Neuronal stem cell (in vitro differentiated cells): ENCODE results near the gene SYCE3.
"Not testable (repeated sequence)": the region's sequence is repeated elsewhere in the genome, so short reads cannot be mapped to it uniquely, and the experiment has no call there.

ENCODE experiments used
- DNase-seq: peaks from one replicate; pipeline ENCODE4 v3.0.0-alpha.2; 2013; ENCODE audit warnings: low spot score
- H2AFZ ChIP-seq: one replicate; pipeline ENCODE4 v1.6.1; 2013; ENCODE audit warnings: mild to moderate bottlenecking, low read length, inconsistent platforms
- H2AK5ac ChIP-seq: 2 replicates; pipeline ENCODE4 v1.6.1; 2013; ENCODE audit warnings: low read depth, mild to moderate bottlenecking, inconsistent platforms, low read length, moderate library complexity, mixed read lengths
- H2BK120ac ChIP-seq: 2 replicates; pipeline ENCODE4 v1.6.1; 2013; ENCODE audit warnings: low read depth, mild to moderate bottlenecking, inconsistent platforms, low read length, moderate library complexity, mixed read lengths
- H2BK12ac ChIP-seq: one replicate; pipeline ENCODE4 v1.6.1; 2013; ENCODE audit warnings: low read length, inconsistent platforms
- H2BK15ac ChIP-seq: 2 replicates; pipeline ENCODE4 v1.6.1; 2013; ENCODE audit warnings: mild to moderate bottlenecking, low read length, inconsistent platforms, mixed read lengths
- H2BK5ac ChIP-seq: one replicate; pipeline ENCODE4 v1.6.1; 2013; ENCODE audit warnings: inconsistent platforms, mild to moderate bottlenecking, low read length, moderate library complexity
- H3K14ac ChIP-seq: one replicate; pipeline ENCODE4 v1.6.1; 2013; ENCODE audit warnings: low read length, inconsistent platforms
- H3K18ac ChIP-seq: 2 replicates; pipeline ENCODE4 v1.6.1; 2013; ENCODE audit warnings: low read length, inconsistent platforms
- H3K23ac ChIP-seq: 2 replicates; pipeline ENCODE4 v1.6.1; 2013; ENCODE audit warnings: low read depth, mild to moderate bottlenecking, mixed read lengths, low read length, inconsistent platforms; ENCODE audit not compliant: poor library complexity
- H3K27ac ChIP-seq: replicated peaks from 3 replicates; pipeline ENCODE4 v1.5.1; 2013; ENCODE audit warnings: low read length, inconsistent platforms
- H3K27me3 ChIP-seq, 3 experiments: 2 replicates each; pipeline ENCODE4 v1.6.1; 2013; ENCODE audit warnings: low read length in 3 of 3, mild to moderate bottlenecking in 2 of 3, inconsistent platforms in 1 of 3, low read depth in 1 of 3, mixed read lengths in 1 of 3, moderate library complexity in 1 of 3; ENCODE audit not compliant: control insufficient read depth in 3 of 3, insufficient read depth in 3 of 3
- H3K36me3 ChIP-seq, 2 donors: replicated peaks in 1 of 2; 2 replicates each; pipeline ENCODE4 v1.6.1; 2013; ENCODE audit warnings: low read length in 2 of 2; ENCODE audit not compliant: control insufficient read depth in 2 of 2, insufficient read depth in 2 of 2
- H3K4ac ChIP-seq: 2 replicates; pipeline ENCODE4 v1.6.1; 2013; ENCODE audit warnings: inconsistent platforms, mild to moderate bottlenecking, low read length, moderate library complexity
- H3K4me1 ChIP-seq, 2 donors: 1 replicate in 1 of 2; 2 replicates in 1 of 2; pipeline ENCODE4 v1.6.1; 2013; ENCODE audit warnings: low read length in 2 of 2, low read depth in 1 of 2; ENCODE audit not compliant: control insufficient read depth in 2 of 2, insufficient read depth in 1 of 2
- H3K4me2 ChIP-seq: one replicate; pipeline ENCODE4 v1.6.1; 2013; ENCODE audit warnings: mild to moderate bottlenecking, low read length, inconsistent platforms; ENCODE audit not compliant: insufficient read depth, poor library complexity, severe bottlenecking
- H3K4me3 ChIP-seq, 2 donors: 2 replicates each; pipeline ENCODE4 v1.5.1; 2013; ENCODE audit warnings: low read length in 2 of 2, mild to moderate bottlenecking in 2 of 2, inconsistent platforms in 1 of 2, moderate library complexity in 1 of 2
- H3K79me1 ChIP-seq: one replicate; pipeline ENCODE4 v1.6.1; 2013; ENCODE audit warnings: low read depth, mild to moderate bottlenecking, inconsistent platforms, low read length, moderate library complexity
- H3K9ac ChIP-seq: one replicate; pipeline ENCODE4 v1.6.1; 2013; ENCODE audit warnings: mild to moderate bottlenecking, low read depth, low read length, inconsistent platforms; ENCODE audit not compliant: poor library complexity
- H3K9me3 ChIP-seq, 2 donors: replicated peaks in 1 of 2; 2 replicates each; pipeline versions ENCODE3 to v1.6.1; 2013; ENCODE audit warnings: low read length in 2 of 2, mild to moderate bottlenecking in 2 of 2, inconsistent platforms in 1 of 2, low read depth in 1 of 2, mixed read lengths in 1 of 2, moderate library complexity in 1 of 2; ENCODE audit not compliant: control insufficient read depth in 2 of 2, insufficient read depth in 1 of 2
- H4K8ac ChIP-seq: one replicate; pipeline ENCODE4 v1.6.1; 2013; ENCODE audit warnings: low read depth, mild to moderate bottlenecking, inconsistent platforms, low read length, moderate library complexity
- H4K91ac ChIP-seq: one replicate; pipeline ENCODE4 v1.6.1; 2013; ENCODE audit warnings: low read length, low read depth, mild to moderate bottlenecking, inconsistent platforms; ENCODE audit not compliant: poor library complexity
- WGBS, 2 donors: extraction: QIAGEN DNeasy Blood & Tissue Kit; methylation state at CpG; one replicate each; pipeline ENCODE4 v1.1.7; 2013; ENCODE audit warnings: missing lambda C conversion rate in 2 of 2, mixed read lengths in 1 of 2; ENCODE audit not compliant: insufficient read length in 2 of 2, insufficient replicate concordance in 1 of 2; ENCODE audit errors: extremely low coverage in 2 of 2; 5-methylcytosine and 5-hydroxymethylcytosine counted together

Gene SYCE3

GRCh38 chr22:50608058-50608840 is 45.5 kb upstream of the SYCE3 start:
- not testable (repeated sequence) for H4K8ac ChIP-seq, H2AFZ ChIP-seq, H3K4me2 ChIP-seq, H2BK5ac ChIP-seq, H3K14ac ChIP-seq, H2BK120ac ChIP-seq, H3K4me1 ChIP-seq, H2BK12ac ChIP-seq, H2AK5ac ChIP-seq, H3K27ac ChIP-seq, H3K79me1 ChIP-seq, H3K18ac ChIP-seq, H3K27me3 ChIP-seq, H3K4me3 ChIP-seq, DNase-seq, H4K91ac ChIP-seq, H3K4ac ChIP-seq, H3K9me3 ChIP-seq
- Histone ChIP-seq H2BK15ac (peak overlapping the region; percentile 67), H3K9ac (peak overlapping the region; percentile 21), H3K23ac (peak overlapping the region; percentile 34), H3K36me3 (peaks cover 0 to 34% of the 10 kb centered on the region in 2 donors)
- WGBS, 2 donors, result no CpG with 5 or more reads among the region's 39 CpGs

DNA sequence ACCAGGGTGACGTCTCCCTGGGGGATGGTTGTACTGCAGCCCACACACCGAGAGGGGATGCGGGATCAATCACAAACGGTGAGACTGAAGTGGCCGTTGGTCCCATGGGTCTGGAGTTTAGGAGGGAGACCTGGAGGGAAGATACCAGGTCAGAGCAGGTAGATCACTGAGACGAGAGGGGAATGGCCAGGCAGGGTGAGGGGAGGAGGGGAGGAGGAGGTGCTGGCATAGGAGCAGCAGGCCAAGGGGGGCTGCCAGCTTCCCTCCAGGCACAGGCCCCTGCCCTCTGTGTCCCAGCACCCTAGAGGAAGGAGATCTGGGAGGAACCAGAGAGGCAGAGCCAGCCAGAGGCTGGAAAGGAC is 44.9 kb upstream of the SYCE3 start:
- no peak overlapping the region for H3K4me2 ChIP-seq
- H3K23ac ChIP-seq, result peak overlapping the region; percentile 55
- H3K36me3 ChIP-seq, result peaks cover 0 to 34% of the 10 kb centered on the region in 2 donors
- no peak for DNase-seq
- H3K27ac ChIP-seq, result no peak overlapping the region
- peak overlapping the region; percentile 28 for H2AK5ac ChIP-seq
- no peak overlapping the region for H2BK12ac ChIP-seq
- no peak overlapping the region for H3K4me3 ChIP-seq
- H4K91ac ChIP-seq, result no peak overlapping the region
- no peak overlapping the region for H2BK120ac ChIP-seq
- H3K79me1 ChIP-seq, result no peaks in the 10 kb centered on the region
- peaks cover 0 to 2% of the 10 kb centered on the region in 2 donors for H3K4me1 ChIP-seq
- H3K18ac ChIP-seq, result no peak overlapping the region
- peak overlapping the region; percentile 21 for H3K9ac ChIP-seq
- no CpG with 5 or more reads among the region's 6 CpGs for WGBS, 2 donors
- H3K9me3 ChIP-seq, result no peaks in the 10 kb centered on the region
- no peak overlapping the region for H2BK5ac ChIP-seq
- peak overlapping the region; percentile 67 for H2BK15ac ChIP-seq
- H2AFZ ChIP-seq, result no peak overlapping the region
- H3K27me3 ChIP-seq, result peaks cover 0 to 9% (median 0%) of the 10 kb centered on the region in 3 experiments
- no peak overlapping the region for H3K14ac ChIP-seq
- no peak overlapping the region for H4K8ac ChIP-seq
- H3K4ac ChIP-seq, result no peak overlapping the region

DNA sequence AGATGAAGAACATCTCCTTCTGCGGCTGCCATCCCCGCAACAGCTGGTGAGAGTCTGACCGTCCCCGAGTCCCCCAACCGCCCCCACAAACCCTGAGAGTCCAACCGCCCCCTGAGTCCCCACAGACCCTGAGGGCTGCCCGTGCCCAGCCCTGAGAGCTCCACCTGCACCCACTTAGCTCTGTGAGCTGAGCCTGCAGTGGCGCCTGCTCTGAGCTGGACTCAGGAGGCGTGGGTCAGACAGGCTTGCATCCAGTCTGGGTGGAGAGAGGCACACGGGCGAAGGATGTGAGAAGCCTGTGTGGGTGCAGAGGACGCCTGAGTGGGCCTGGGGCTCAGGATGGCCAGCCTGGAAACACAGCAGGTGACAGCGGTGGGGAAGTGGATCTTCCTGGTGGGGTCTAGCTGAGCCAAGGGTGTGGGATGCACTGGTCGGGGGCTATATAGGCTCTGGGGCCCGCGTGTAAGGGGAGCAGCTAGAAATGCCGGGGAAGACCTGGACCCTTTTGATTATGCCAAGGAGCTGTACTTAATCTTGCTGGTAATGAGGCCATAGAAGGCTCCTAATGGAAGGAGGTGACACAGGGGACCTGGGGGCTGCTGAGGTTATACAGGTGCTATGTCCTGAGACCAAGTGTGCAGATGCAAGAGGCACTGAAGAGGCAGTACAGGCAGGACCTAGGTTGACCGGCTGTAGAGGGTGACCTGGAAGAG is 44.4 kb upstream of the SYCE3 start:
- H3K79me1 ChIP-seq, result no peaks in the 10 kb centered on the region
- H3K14ac ChIP-seq, result no peak overlapping the region
- H2AK5ac ChIP-seq, result peak overlapping the region; percentile 37
- WGBS, 2 donors, result no CpG with 5 or more reads among the region's 18 CpGs
- peak overlapping the region; percentile 11 for H3K4me2 ChIP-seq
- H3K9ac ChIP-seq, result no peak overlapping the region
- peak overlapping the region; percentile 53 for H3K4ac ChIP-seq
- H3K18ac ChIP-seq, result no peak overlapping the region
- peak overlapping the region; percentile 55 for H3K23ac ChIP-seq
- H3K4me3 ChIP-seq, result no peak overlapping the region
- H4K8ac ChIP-seq, result no peak overlapping the region
- H3K27ac ChIP-seq, result no peak overlapping the region
- peaks cover 0 to 34% of the 10 kb centered on the region in 2 donors for H3K36me3 ChIP-seq
- peaks cover 0 to 7% (median 0%) of the 10 kb centered on the region in 3 experiments for H3K27me3 ChIP-seq
- H2AFZ ChIP-seq, result no peak overlapping the region
- no peaks in the 10 kb centered on the region for H3K9me3 ChIP-seq
- H2BK5ac ChIP-seq, result no peak overlapping the region
- H2BK12ac ChIP-seq, result no peak overlapping the region
- peaks cover 0 to 2% of the 10 kb centered on the region in 2 donors for H3K4me1 ChIP-seq
- H2BK120ac ChIP-seq, result peak overlapping the region; percentile 61
- no peak overlapping the region for H2BK15ac ChIP-seq
- no peak for DNase-seq
- no peak overlapping the region for H4K91ac ChIP-seq
